Uterus (tissue), 2 donors: ENCODE data around the gene EIF2B4.
"Not testable (repeated sequence)": the region's sequence is repeated elsewhere in the genome, so short reads cannot be mapped to it uniquely, and the experiment has no call there.

Experiments
- POLR2A ChIP-seq, 2 donors: fragments of 450-650 bp; IDR thresholded peaks; one replicate each; pipeline ENCODE4 v1.6.1; 2016; ENCODE audit warnings: antibody characterized with exemption in 2 of 2, mild to moderate bottlenecking in 1 of 2, moderate library complexity in 1 of 2
- TF ChIP-seq, protein P1 (sequence below), 4 experiments: fragments of 200-600 bp in 2 of 4; fragments of 450-650 bp in 2 of 4; sonication (generic) in 2 of 4; IDR thresholded peaks; one replicate each; pipeline ENCODE4 v1.5.1; 2016 to 2019; ENCODE audit warnings: antibody characterized with exemption in 4 of 4, mild to moderate bottlenecking in 2 of 4, moderate library complexity in 1 of 4

DNA sequence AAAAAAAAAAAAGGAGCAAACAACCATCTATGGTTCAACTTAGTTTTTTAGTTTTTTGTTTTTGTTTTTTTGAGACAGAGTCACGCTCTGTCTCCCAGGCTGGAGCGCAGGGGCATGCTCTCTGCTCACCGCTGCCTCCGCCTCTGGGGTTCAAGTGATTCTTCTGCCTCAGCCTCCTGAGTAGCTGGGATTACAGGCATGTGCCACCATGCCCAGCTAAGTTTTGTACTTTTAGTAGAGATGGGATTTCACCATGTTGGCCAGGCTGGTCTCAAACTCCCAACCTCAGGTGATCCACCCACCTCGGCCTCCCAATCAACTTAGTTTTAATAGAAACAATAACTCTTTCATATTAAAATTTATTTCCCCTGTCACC is 16.8 kb downstream of the EIF2B4 start:
- TF ChIP-seq, protein P1, sequence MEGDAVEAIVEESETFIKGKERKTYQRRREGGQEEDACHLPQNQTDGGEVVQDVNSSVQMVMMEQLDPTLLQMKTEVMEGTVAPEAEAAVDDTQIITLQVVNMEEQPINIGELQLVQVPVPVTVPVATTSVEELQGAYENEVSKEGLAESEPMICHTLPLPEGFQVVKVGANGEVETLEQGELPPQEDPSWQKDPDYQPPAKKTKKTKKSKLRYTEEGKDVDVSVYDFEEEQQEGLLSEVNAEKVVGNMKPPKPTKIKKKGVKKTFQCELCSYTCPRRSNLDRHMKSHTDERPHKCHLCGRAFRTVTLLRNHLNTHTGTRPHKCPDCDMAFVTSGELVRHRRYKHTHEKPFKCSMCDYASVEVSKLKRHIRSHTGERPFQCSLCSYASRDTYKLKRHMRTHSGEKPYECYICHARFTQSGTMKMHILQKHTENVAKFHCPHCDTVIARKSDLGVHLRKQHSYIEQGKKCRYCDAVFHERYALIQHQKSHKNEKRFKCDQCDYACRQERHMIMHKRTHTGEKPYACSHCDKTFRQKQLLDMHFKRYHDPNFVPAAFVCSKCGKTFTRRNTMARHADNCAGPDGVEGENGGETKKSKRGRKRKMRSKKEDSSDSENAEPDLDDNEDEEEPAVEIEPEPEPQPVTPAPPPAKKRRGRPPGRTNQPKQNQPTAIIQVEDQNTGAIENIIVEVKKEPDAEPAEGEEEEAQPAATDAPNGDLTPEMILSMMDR (IDR thresholded peaks at IDR 0.05): not testable (repeated sequence)
- not testable (repeated sequence) for TF ChIP-seq POLR2A (IDR thresholded peaks at IDR 0.05)
